ENCODE results near the gene IL36B.

DNA sequence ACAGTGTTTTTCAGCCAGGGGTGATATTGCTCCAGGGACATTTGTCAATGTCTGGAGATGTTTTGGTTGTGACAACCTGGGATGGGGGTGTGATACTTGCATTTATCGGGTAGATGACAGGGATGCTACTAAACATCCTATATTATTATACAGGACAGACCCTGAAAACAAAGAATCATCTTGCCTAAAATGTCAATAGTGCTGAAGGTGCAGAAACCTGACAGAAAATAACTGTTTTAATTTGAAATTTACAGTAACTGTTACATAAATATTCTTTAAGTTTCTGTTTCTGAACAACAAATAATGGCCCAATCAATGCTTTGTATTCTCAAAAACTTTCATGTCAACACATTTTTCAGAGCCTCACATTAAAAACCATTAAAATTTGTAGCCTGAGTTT, 45.4 kb downstream of the IL36B start:
- TF ChIP-seq, protein P1, sequence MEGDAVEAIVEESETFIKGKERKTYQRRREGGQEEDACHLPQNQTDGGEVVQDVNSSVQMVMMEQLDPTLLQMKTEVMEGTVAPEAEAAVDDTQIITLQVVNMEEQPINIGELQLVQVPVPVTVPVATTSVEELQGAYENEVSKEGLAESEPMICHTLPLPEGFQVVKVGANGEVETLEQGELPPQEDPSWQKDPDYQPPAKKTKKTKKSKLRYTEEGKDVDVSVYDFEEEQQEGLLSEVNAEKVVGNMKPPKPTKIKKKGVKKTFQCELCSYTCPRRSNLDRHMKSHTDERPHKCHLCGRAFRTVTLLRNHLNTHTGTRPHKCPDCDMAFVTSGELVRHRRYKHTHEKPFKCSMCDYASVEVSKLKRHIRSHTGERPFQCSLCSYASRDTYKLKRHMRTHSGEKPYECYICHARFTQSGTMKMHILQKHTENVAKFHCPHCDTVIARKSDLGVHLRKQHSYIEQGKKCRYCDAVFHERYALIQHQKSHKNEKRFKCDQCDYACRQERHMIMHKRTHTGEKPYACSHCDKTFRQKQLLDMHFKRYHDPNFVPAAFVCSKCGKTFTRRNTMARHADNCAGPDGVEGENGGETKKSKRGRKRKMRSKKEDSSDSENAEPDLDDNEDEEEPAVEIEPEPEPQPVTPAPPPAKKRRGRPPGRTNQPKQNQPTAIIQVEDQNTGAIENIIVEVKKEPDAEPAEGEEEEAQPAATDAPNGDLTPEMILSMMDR (IDR thresholded peaks at IDR 0.05) = no peak
- no peak for TF ChIP-seq POLR2A (IDR thresholded peaks at IDR 0.05)
